ENCODE measurements around the gene PFKFB4. TPM values are rescaled to one million over a fixed set of nuclear protein-coding genes. Genes with fewer than 3 reads are reported as not detected.

The PFKFB4 gene
- total and polyA plus RNA-seq, 2 experiments from 2014 or later: 8.6 to 22.9 TPM

- Histone ChIP-seq H3K27ac (ENCODE audit: low read depth) (no peak overlapping the region), H3F3A (replicated peaks; ENCODE audit: low read depth) (0 out of 2 replicates have a peak, but pooled peaks cover 2% of the 10 kb centered on the region), H3K36me3 (ENCODE audit: insufficient read depth) (no peaks in the 10 kb centered on the region), H2AFZ (no peak overlapping the region), H3K9me2 (ENCODE audit: insufficient read depth) (no peaks in the 10 kb centered on the region), H3K4me3 (no peak overlapping the region), H3K4me1 (ENCODE audit: insufficient read depth) (peaks cover 3% of the 10 kb centered on the region; the same call in 1 of the 2 replicates), H4K20me1 (replicated peaks; ENCODE audit: insufficient read depth) (no peaks in the 10 kb centered on the region), H3K27me3 (ENCODE audit: insufficient read depth) (no peaks in the 10 kb centered on the region), H3K4me2 (no peak overlapping the region), H3K79me2 (replicated peaks; ENCODE audit: insufficient read depth) (no peaks in the 10 kb centered on the region)
- Mint-ChIP-seq H3K27me3 (ENCODE audit: insufficient read depth, low read depth, poor library complexity) (peaks cover 10% of the 10 kb centered on the region), H3K4me3 (no peak overlapping the region), H3K4me1 (peaks cover 12% of the 10 kb centered on the region), H3K9me3 (no peaks in the 10 kb centered on the region), H3K27ac (no peak overlapping the region), H3K36me3 (ENCODE audit: low read depth) (peaks cover 29% of the 10 kb centered on the region)
- ATAC-seq (no peak), DNase-seq (ENCODE audit: low spot score) (no peak)
- TF ChIP-seq POLR2AphosphoS5 (IDR thresholded peaks at IDR 0.05; ENCODE audit: low read depth): no peak
- TF ChIP-seq EZH2 (IDR thresholded peaks at IDR 0.05; ENCODE audit: low read depth, unreplicated experiment): no peak
- no peak for TF ChIP-seq STAT1 (IDR thresholded peaks at IDR 0.05; ENCODE audit: unreplicated experiment)
- no peak for TF ChIP-seq ZNF114 (CRISPR knock-in tag; IDR thresholded peaks at IDR 0.05)
- no peak for TF ChIP-seq CTCF (conservative IDR thresholded peaks at IDR 0.05; ENCODE audit: low read depth in 2 of 2)
- no peak for TF ChIP-seq CREB1 (CRISPR knock-in tag; IDR thresholded peaks at IDR 0.05; ENCODE audit: low read depth)
- TF ChIP-seq, protein P1, sequence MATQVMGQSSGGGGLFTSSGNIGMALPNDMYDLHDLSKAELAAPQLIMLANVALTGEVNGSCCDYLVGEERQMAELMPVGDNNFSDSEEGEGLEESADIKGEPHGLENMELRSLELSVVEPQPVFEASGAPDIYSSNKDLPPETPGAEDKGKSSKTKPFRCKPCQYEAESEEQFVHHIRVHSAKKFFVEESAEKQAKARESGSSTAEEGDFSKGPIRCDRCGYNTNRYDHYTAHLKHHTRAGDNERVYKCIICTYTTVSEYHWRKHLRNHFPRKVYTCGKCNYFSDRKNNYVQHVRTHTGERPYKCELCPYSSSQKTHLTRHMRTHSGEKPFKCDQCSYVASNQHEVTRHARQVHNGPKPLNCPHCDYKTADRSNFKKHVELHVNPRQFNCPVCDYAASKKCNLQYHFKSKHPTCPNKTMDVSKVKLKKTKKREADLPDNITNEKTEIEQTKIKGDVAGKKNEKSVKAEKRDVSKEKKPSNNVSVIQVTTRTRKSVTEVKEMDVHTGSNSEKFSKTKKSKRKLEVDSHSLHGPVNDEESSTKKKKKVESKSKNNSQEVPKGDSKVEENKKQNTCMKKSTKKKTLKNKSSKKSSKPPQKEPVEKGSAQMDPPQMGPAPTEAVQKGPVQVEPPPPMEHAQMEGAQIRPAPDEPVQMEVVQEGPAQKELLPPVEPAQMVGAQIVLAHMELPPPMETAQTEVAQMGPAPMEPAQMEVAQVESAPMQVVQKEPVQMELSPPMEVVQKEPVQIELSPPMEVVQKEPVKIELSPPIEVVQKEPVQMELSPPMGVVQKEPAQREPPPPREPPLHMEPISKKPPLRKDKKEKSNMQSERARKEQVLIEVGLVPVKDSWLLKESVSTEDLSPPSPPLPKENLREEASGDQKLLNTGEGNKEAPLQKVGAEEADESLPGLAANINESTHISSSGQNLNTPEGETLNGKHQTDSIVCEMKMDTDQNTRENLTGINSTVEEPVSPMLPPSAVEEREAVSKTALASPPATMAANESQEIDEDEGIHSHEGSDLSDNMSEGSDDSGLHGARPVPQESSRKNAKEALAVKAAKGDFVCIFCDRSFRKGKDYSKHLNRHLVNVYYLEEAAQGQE (IDR thresholded peaks at IDR 0.05; ENCODE audit: unreplicated experiment): no peak
- TF ChIP-seq NANOG (IDR thresholded peaks at IDR 0.05; ENCODE audit: borderline replicate concordance): no peak
- TF ChIP-seq EZH2phosphoT487 (IDR thresholded peaks at IDR 0.05; ENCODE audit: unreplicated experiment): no peak
- no peak for TF ChIP-seq JUNB (IDR thresholded peaks at IDR 0.05; ENCODE audit: unreplicated experiment)
- TF ChIP-seq, protein P2, sequence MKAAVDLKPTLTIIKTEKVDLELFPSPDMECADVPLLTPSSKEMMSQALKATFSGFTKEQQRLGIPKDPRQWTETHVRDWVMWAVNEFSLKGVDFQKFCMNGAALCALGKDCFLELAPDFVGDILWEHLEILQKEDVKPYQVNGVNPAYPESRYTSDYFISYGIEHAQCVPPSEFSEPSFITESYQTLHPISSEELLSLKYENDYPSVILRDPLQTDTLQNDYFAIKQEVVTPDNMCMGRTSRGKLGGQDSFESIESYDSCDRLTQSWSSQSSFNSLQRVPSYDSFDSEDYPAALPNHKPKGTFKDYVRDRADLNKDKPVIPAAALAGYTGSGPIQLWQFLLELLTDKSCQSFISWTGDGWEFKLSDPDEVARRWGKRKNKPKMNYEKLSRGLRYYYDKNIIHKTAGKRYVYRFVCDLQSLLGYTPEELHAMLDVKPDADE (IDR thresholded peaks at IDR 0.05): no peak
- TF ChIP-seq ZNF331 (CRISPR knock-in tag; IDR thresholded peaks at IDR 0.05; ENCODE audit: low read depth): no peak
Measured at GRCh38 chr3:48492461-48493202, 64.0 kb downstream of the PFKFB4 start.
